ENCODE data around the gene GGA1. TPM values are rescaled to one million over a fixed set of nuclear protein-coding genes. Genes with fewer than 3 reads are reported as not detected.

Gene GGA1
- total RNA-seq, 3 donors from 2014 or later (not counting 1 experiment from before 2014, with no cell fraction given) = 69.3 to 87.8 (median 80.2) TPM

DNA sequence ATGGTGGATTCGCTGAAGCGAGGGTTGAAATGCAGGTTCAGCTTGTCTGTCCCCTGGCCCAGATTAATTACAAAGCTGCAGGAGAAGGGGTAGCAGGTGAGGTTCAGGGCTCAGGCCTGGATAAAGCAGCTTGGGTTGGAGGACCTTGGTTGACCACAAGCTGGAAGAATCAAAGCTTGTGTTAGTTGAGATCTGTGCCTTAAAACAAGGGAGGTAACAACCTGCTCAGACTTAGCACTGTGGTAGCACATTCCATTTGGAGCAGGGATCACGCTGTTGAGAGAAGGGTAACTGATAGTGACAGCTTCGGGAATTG lies 38.0 kb upstream of the GGA1 start:
- no peaks in the 10 kb centered on the region for H3K27me3 ChIP-seq (ENCODE audit: control insufficient read depth, insufficient read depth, low read length)
- H3K9me3 ChIP-seq (ENCODE audit: control insufficient read depth, insufficient read depth, low read length) = no peaks in the 10 kb centered on the region
- H3K27ac ChIP-seq (ENCODE audit: low read length) = no peak overlapping the region
- H3K36me3 Mint-ChIP-seq = no peaks in the 10 kb centered on the region
- H3K4me3 ChIP-seq (ENCODE audit: low read length) = no peak overlapping the region
- H3K4me1 Mint-ChIP-seq = peaks cover 21% of the 10 kb centered on the region in 2 donors
- DNase-seq (no peak), ATAC-seq (no peak)
- peaks cover 21% of the 10 kb centered on the region for H3K4me1 ChIP-seq (ENCODE audit: control insufficient read depth, insufficient read depth, low read length)
- TF ChIP-seq, protein P1, sequence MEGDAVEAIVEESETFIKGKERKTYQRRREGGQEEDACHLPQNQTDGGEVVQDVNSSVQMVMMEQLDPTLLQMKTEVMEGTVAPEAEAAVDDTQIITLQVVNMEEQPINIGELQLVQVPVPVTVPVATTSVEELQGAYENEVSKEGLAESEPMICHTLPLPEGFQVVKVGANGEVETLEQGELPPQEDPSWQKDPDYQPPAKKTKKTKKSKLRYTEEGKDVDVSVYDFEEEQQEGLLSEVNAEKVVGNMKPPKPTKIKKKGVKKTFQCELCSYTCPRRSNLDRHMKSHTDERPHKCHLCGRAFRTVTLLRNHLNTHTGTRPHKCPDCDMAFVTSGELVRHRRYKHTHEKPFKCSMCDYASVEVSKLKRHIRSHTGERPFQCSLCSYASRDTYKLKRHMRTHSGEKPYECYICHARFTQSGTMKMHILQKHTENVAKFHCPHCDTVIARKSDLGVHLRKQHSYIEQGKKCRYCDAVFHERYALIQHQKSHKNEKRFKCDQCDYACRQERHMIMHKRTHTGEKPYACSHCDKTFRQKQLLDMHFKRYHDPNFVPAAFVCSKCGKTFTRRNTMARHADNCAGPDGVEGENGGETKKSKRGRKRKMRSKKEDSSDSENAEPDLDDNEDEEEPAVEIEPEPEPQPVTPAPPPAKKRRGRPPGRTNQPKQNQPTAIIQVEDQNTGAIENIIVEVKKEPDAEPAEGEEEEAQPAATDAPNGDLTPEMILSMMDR (IDR thresholded peaks at IDR 0.05) = no peak
- no peak overlapping the region for H3K27ac Mint-ChIP-seq
- intact Hi-C loops (cut with micrococcal nuclease) = no loop called here
- no peaks in the 10 kb centered on the region for H3K36me3 ChIP-seq (ENCODE audit: control insufficient read depth, insufficient read depth, low read length)
- WGBS (ENCODE audit: insufficient coverage) = 96% methylated on average over 4 of the region's 4 CpGs
- no peaks in the 10 kb centered on the region for H3K9me3 Mint-ChIP-seq
- no peak overlapping the region for H3K4me3 Mint-ChIP-seq
- H3K27me3 Mint-ChIP-seq (ENCODE audit: low read depth in 2 of 2) = peaks cover 0 to 13% of the 10 kb centered on the region in 2 donors

DNA sequence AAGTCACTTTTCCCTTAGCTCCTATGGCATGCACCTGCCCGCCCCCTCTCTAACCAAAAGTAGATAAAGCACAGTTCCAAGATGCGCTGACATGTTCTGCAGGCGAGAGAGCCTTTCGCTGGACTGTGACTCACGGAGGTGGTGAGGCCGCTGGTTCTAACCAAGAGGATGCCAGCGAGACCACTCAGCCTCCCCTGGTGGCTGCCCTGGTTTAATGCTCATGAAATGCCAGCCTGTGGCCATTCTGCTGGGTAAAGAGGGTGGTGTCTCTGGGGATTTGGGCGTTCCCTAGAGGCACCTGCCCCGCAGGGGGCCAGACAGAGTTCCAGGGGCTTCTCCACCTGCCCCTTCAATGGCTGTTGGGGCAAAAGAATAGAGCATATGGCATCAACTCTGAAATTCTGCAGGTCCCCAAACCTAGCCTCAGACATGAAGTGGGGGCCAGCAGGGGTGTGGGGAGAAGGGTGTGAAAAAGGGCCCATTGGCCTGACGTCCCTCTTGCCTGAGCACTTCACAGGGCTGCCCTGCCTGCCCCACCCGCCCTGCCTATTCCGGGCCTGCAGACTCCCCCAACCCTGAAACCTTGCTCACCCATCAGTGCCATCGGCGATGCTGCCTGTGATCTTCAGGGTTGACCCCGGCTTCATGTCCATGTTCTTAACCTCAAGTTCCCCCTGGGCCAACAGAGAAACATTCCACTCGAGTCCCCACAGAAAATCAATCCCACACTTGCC lies 37.2 kb upstream of the GGA1 start:
- Mint-ChIP-seq H3K4me3 (no peak overlapping the region), H3K27ac (no peak overlapping the region), H3K36me3 (no peaks in the 10 kb centered on the region), H3K27me3 (ENCODE audit: low read depth in 2 of 2) (peaks cover 0 to 9% of the 10 kb centered on the region in 2 donors), H3K4me1 (peaks cover 13% of the 10 kb centered on the region in 2 donors), H3K9me3 (no peaks in the 10 kb centered on the region)
- DNase-seq (no peak), ATAC-seq (no peak)
- 74% methylated on average over 16 of the region's 16 CpGs for WGBS (ENCODE audit: insufficient coverage)
- TF ChIP-seq, protein P1 (IDR thresholded peaks at IDR 0.05) = no peak
- Histone ChIP-seq H3K9me3 (ENCODE audit: control insufficient read depth, insufficient read depth, low read length) (no peaks in the 10 kb centered on the region), H3K27ac (ENCODE audit: low read length) (no peak overlapping the region), H3K4me1 (ENCODE audit: control insufficient read depth, insufficient read depth, low read length) (peaks cover 13% of the 10 kb centered on the region), H3K36me3 (ENCODE audit: control insufficient read depth, insufficient read depth, low read length) (no peaks in the 10 kb centered on the region), H3K27me3 (ENCODE audit: control insufficient read depth, insufficient read depth, low read length) (no peaks in the 10 kb centered on the region), H3K4me3 (ENCODE audit: low read length) (no peak overlapping the region)
- intact Hi-C loops (cut with micrococcal nuclease) = no loop called here

DNA sequence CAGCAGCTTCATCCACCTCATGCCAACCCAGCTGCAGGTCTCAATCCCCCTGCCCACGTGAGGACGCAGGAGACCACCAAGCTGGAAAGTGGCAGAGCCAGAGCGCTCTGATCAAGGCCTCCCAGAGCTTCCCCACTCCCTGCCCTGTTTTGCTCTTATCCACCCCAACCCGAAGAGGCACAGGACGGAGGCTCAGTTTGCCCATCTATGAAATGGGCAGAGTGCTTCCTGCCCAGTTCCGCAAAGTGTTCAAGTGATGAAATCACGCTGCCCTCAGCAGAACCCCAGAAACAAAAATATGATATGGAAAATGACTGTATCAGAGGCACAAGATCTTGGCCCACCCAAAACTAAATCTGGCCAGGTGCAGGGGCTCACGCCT lies 36.7 kb upstream of the GGA1 start:
- H3K27ac Mint-ChIP-seq = no peak overlapping the region
- no peaks in the 10 kb centered on the region for H3K27me3 ChIP-seq (ENCODE audit: control insufficient read depth, insufficient read depth, low read length)
- H3K9me3 Mint-ChIP-seq = no peaks in the 10 kb centered on the region
- ATAC-seq (no peak), DNase-seq (no peak)
- intact Hi-C loops (cut with micrococcal nuclease) = no loop called here
- no peaks in the 10 kb centered on the region for H3K36me3 Mint-ChIP-seq
- no peak overlapping the region for H3K27ac ChIP-seq (ENCODE audit: low read length)
- H3K9me3 ChIP-seq (ENCODE audit: control insufficient read depth, insufficient read depth, low read length) = no peaks in the 10 kb centered on the region
- TF ChIP-seq, protein P1 (IDR thresholded peaks at IDR 0.05) = no peak
- H3K4me3 ChIP-seq (ENCODE audit: low read length) = no peak overlapping the region
- no peak overlapping the region for H3K4me3 Mint-ChIP-seq
- H3K4me1 Mint-ChIP-seq = peaks cover 7 to 8% of the 10 kb centered on the region in 2 donors
- WGBS (ENCODE audit: insufficient coverage) = 97% methylated on average over 8 of the region's 8 CpGs
- H3K27me3 Mint-ChIP-seq (ENCODE audit: low read depth in 2 of 2) = peaks cover 0 to 9% of the 10 kb centered on the region in 2 donors
- H3K4me1 ChIP-seq (ENCODE audit: control insufficient read depth, insufficient read depth, low read length) = peaks cover 8% of the 10 kb centered on the region
- H3K36me3 ChIP-seq (ENCODE audit: control insufficient read depth, insufficient read depth, low read length) = no peaks in the 10 kb centered on the region

DNA sequence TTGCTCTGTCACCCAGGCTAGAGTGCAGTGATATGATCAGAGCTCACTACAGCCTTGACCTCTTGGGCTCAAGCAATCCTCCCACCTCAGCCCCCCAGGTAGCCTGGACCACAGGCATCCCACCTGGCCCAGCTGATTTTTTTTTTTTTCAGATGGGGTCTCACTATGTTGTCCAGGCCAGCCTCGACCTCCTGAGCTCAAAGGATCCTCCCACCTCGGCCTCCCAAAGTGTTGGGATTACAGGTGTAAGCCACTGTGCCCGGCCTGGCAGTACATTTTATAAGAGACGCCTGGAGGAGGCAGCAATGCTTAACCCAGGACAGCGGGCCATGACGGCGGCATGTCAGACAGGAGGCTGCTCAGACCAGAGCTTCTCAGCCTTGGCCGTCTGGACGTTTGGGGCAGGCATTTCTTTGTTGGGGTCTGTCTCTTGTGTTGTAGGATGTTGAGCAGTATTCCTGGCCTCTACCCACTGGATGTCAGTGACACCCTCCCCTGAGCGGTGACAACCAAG lies 33.1 kb upstream of the GGA1 start:
- H3K36me3 ChIP-seq (ENCODE audit: control insufficient read depth, insufficient read depth, low read length) = no peaks in the 10 kb centered on the region
- Mint-ChIP-seq H3K4me1 (peaks cover 8 to 15% of the 10 kb centered on the region in 2 donors), H3K27me3 (ENCODE audit: low read depth in 2 of 2) (peaks cover 3 to 4% of the 10 kb centered on the region in 2 donors), H3K4me3 (no peak overlapping the region), H3K36me3 (no peaks in the 10 kb centered on the region), H3K9me3 (no peaks in the 10 kb centered on the region), H3K27ac (no peak overlapping the region)
- no peak overlapping the region for H3K4me3 ChIP-seq (ENCODE audit: low read length)
- intact Hi-C loops (cut with micrococcal nuclease) = no loop called here
- H3K27me3 ChIP-seq (ENCODE audit: control insufficient read depth, insufficient read depth, low read length) = no peaks in the 10 kb centered on the region
- no peak overlapping the region for H3K27ac ChIP-seq (ENCODE audit: low read length)
- DNase-seq (no peak), ATAC-seq (no peak)
- H3K4me1 ChIP-seq (ENCODE audit: control insufficient read depth, insufficient read depth, low read length) = peaks cover 10% of the 10 kb centered on the region
- H3K9me3 ChIP-seq (ENCODE audit: control insufficient read depth, insufficient read depth, low read length) = no peaks in the 10 kb centered on the region
- TF ChIP-seq, protein P1 (IDR thresholded peaks at IDR 0.05) = no peak
- 87% methylated on average over 10 of the region's 10 CpGs for WGBS (ENCODE audit: insufficient coverage)

All from natural killer cell (primary cell).